H1 (cell line): ENCODE measurements around the gene LYPD4. TPM values are rescaled to one million over a fixed set of nuclear protein-coding genes. Genes with fewer than 3 reads are reported as not detected.

Experiments used
- CTCF ChIA-PET: fragments of 300-600 bp; sonication (Branson Sonifier 250); formaldehyde crosslinking; loops from one replicate; lab custom pipeline; 2021; ENCODE audit not compliant: partially characterized antibody; lab: Charles Lee
- POLR2A ChIA-PET: fragments of 300-600 bp; sonication (Branson Sonifier 250); formaldehyde crosslinking; loops from one replicate; lab custom pipeline; 2021; ENCODE audit warnings: inconsistent platforms; ENCODE audit not compliant: partially characterized antibody; lab: Charles Lee
- DNase-seq, 2 experiments: peaks; one replicate each; pipeline versions ENCODE4 v3.0.0 to v3.0.0-alpha.2; 2010 to 2022; ENCODE audit warnings: low spot score in 2 of 2, low read depth in 1 of 2, mixed read lengths in 1 of 2
- FAIRE-seq: peaks from 2 replicates; lab custom pipeline; 2011; peaks lifted over from hg19 to GRCh38; lab: Jason Lieb, UNC
- H2AFZ ChIP-seq: 2 replicates; pipeline ENCODE4 v1.8.1; 2012; ENCODE audit warnings: low read length, inconsistent platforms
- H2AK5ac ChIP-seq: 2 replicates; pipeline ENCODE4 v1.6.1; 2013; ENCODE audit warnings: low read depth, low read length
- H2BK120ac ChIP-seq: replicated peaks from 2 replicates; pipeline ENCODE3; 2013; ENCODE audit warnings: low read depth, low read length, inconsistent platforms
- H2BK12ac ChIP-seq: 2 replicates; pipeline ENCODE4 v1.6.1; 2013; ENCODE audit warnings: low read depth, low read length
- H2BK15ac ChIP-seq: 2 replicates; pipeline ENCODE4 v1.6.1; 2013; ENCODE audit warnings: low read length
- H2BK20ac ChIP-seq: 2 replicates; pipeline ENCODE4 v1.6.1; 2013; ENCODE audit warnings: low read length
- H2BK5ac ChIP-seq: 2 replicates; pipeline ENCODE4 v1.6.1; 2013; ENCODE audit warnings: low read depth, low read length
- H3K14ac ChIP-seq: 2 replicates; pipeline ENCODE4 v1.6.1; 2013; ENCODE audit warnings: inconsistent platforms; ENCODE audit not compliant: insufficient read length
- H3K18ac ChIP-seq: 2 replicates; pipeline ENCODE4 v1.6.1; 2013; ENCODE audit warnings: low read length; ENCODE audit errors: extremely low read depth
- H3K23ac ChIP-seq: 2 replicates; pipeline ENCODE4 v1.6.1; 2013; ENCODE audit warnings: inconsistent platforms; ENCODE audit not compliant: insufficient read length
- H3K23me2 ChIP-seq: 2 replicates; pipeline ENCODE4 v1.6.1; 2013; ENCODE audit warnings: low read depth, low read length
- H3K27ac ChIP-seq: 2 replicates; pipeline ENCODE4 v1.6.1; 2011; ENCODE audit warnings: low read depth, low read length, inconsistent platforms
- H3K27me3 ChIP-seq, 4 experiments: replicated peaks in 1 of 4; 1 replicate in 1 of 4; 2 replicates in 3 of 4; pipeline versions ENCODE4 v1.6.1 to v1.8.1; 2011 to 2013; ENCODE audit warnings: low read length in 3 of 4, mild to moderate bottlenecking in 3 of 4, inconsistent platforms in 2 of 4, mixed read lengths in 2 of 4, moderate library complexity in 1 of 4; ENCODE audit not compliant: control insufficient read depth in 3 of 4, insufficient read depth in 3 of 4; ENCODE audit errors: extremely low read depth in 1 of 4
- H3K36me3 ChIP-seq, 4 experiments: 2 replicates each; pipeline versions ENCODE4 v1.6.1 to v1.8.1; 2011 to 2013; ENCODE audit warnings: mild to moderate bottlenecking in 4 of 4, low read length in 3 of 4, moderate library complexity in 2 of 4, control low read depth in 1 of 4, inconsistent platforms in 1 of 4; ENCODE audit not compliant: insufficient read depth in 4 of 4, control insufficient read depth in 2 of 4
- H3K4ac ChIP-seq: replicated peaks from 2 replicates; pipeline ENCODE3; 2013; ENCODE audit warnings: low read length, low read depth, mixed read lengths, inconsistent platforms; ENCODE audit not compliant: insufficient read length
- H3K4me1 ChIP-seq, 4 experiments: replicated peaks in 1 of 4; 1 replicate in 1 of 4; 2 replicates in 3 of 4; pipeline versions ENCODE4 v1.6.1 to v1.8.1; 2011 to 2013; ENCODE audit warnings: low read length in 3 of 4, inconsistent platforms in 2 of 4, mixed read lengths in 1 of 4; ENCODE audit not compliant: insufficient read depth in 4 of 4, control insufficient read depth in 3 of 4
- H3K4me2 ChIP-seq, 2 experiments: 2 replicates each; pipeline versions ENCODE4 v1.6.1 to v1.8.1; 2011 to 2013; ENCODE audit warnings: low read depth in 2 of 2, low read length in 2 of 2, control low read depth in 1 of 2, inconsistent platforms in 1 of 2, mild to moderate bottlenecking in 1 of 2; ENCODE audit not compliant: insufficient read depth in 1 of 2
- H3K4me3 ChIP-seq, 4 experiments: fragments of 200-600, 300-600 bp in 1 of 4; sonication (generic), shearing (Covaris generic), sonication (Bioruptor Twin) in 1 of 4; 2 replicates each; pipeline versions ENCODE4 v1.5.1 to v1.8.1; 2011 to 2016; ENCODE audit warnings: low read length in 4 of 4, low read depth in 3 of 4, control low read depth in 2 of 4, inconsistent platforms in 2 of 4, mild to moderate bottlenecking in 2 of 4, mixed read lengths in 1 of 4, moderate library complexity in 1 of 4; ENCODE audit not compliant: insufficient read depth in 2 of 4; ENCODE audit errors: extremely low read depth in 1 of 4
- H3K56ac ChIP-seq: replicated peaks from 2 replicates; pipeline ENCODE3; 2013; ENCODE audit warnings: low read depth, mild to moderate bottlenecking, mixed read lengths, low read length, inconsistent platforms; ENCODE audit not compliant: insufficient read length
- H3K79me1 ChIP-seq: 2 replicates; pipeline ENCODE4 v1.6.1; 2013; ENCODE audit warnings: low read depth, low read length, control low read depth
- H3K79me2 ChIP-seq, 2 experiments: 2 replicates each; pipeline versions ENCODE4 v1.6.1 to v1.8.1; 2012 to 2013; ENCODE audit warnings: low read length in 2 of 2, mild to moderate bottlenecking in 2 of 2, inconsistent platforms in 1 of 2; ENCODE audit not compliant: insufficient read depth in 2 of 2, control insufficient read depth in 1 of 2
- H3K9ac ChIP-seq, 4 experiments: replicated peaks in 1 of 4; 1 replicate in 1 of 4; 2 replicates in 3 of 4; pipeline versions ENCODE4 v1.6.1 to v1.8.1; 2011 to 2013; ENCODE audit warnings: low read depth in 3 of 4, low read length in 3 of 4, control low read depth in 2 of 4, mild to moderate bottlenecking in 2 of 4, moderate library complexity in 2 of 4, inconsistent platforms in 1 of 4; ENCODE audit errors: extremely low read depth in 1 of 4
- H3K9me3 ChIP-seq, 2 experiments: 2 replicates each; pipeline versions ENCODE4 v1.6.1 to v1.8.1; 2012 to 2013; ENCODE audit warnings: mild to moderate bottlenecking in 2 of 2, moderate library complexity in 2 of 2, control low read depth in 1 of 2, inconsistent platforms in 1 of 2, low read depth in 1 of 2, low read length in 1 of 2, mixed read lengths in 1 of 2; ENCODE audit not compliant: insufficient read depth in 2 of 2
- H4K20me1 ChIP-seq, 2 experiments: replicated peaks in 1 of 2; 2 replicates each; pipeline versions ENCODE3 to v1.8.1; 2011 to 2013; ENCODE audit warnings: inconsistent platforms in 2 of 2, low read length in 2 of 2, mild to moderate bottlenecking in 1 of 2; ENCODE audit not compliant: insufficient read depth in 2 of 2, control insufficient read depth in 1 of 2
- H4K5ac ChIP-seq: 2 replicates; pipeline ENCODE4 v1.6.1; 2013; ENCODE audit warnings: low read length, low read depth, mixed read lengths, inconsistent platforms; ENCODE audit not compliant: insufficient read length
- H4K8ac ChIP-seq: 2 replicates; pipeline ENCODE4 v1.8.0; 2013; ENCODE audit warnings: mild to moderate bottlenecking, moderate library complexity, low read length, inconsistent platforms; ENCODE audit not compliant: insufficient read depth; ENCODE audit errors: extremely low read depth
- H4K91ac ChIP-seq: replicated peaks from 2 replicates; pipeline ENCODE3; 2013; ENCODE audit warnings: low read length, mixed read lengths, inconsistent platforms; ENCODE audit not compliant: insufficient read length
- CHD1 ChIP-seq: IDR thresholded peaks from 2 replicates; pipeline ENCODE4 v1.6.1; 2012; ENCODE audit warnings: low read depth, low read length, improper control_type of control experiment
- JUND ChIP-seq: IDR thresholded peaks from 2 replicates; pipeline ENCODE4 v1.6.1; 2011; ENCODE audit warnings: mild to moderate bottlenecking, improper control_type of control experiment, low read length
- KDM4A ChIP-seq: IDR thresholded peaks from one replicate; pipeline ENCODE4 v1.7.1; 2012; ENCODE audit warnings: low read depth, mild to moderate bottlenecking, moderate library complexity, low read length, inconsistent platforms; ENCODE audit not compliant: severe bottlenecking
- POLR2A ChIP-seq, 2 experiments: IDR thresholded peaks; 1 replicate in 1 of 2; 2 replicates in 1 of 2; pipeline ENCODE4 v1.6.1; 2011; ENCODE audit warnings: low read depth in 2 of 2, low read length in 2 of 2, mild to moderate bottlenecking in 2 of 2; ENCODE audit errors: control extremely low read depth in 1 of 2
- POU5F1 ChIP-seq: IDR thresholded peaks from 2 replicates; pipeline ENCODE4 v1.6.1; 2011; ENCODE audit warnings: low read depth, mild to moderate bottlenecking, low read length, moderate library complexity
- RXRA ChIP-seq: IDR thresholded peaks from 2 replicates; pipeline ENCODE4 v1.6.1; 2011; ENCODE audit warnings: low read depth, mild to moderate bottlenecking, low read length, moderate library complexity; ENCODE audit not compliant: insufficient read depth
- SIRT6 ChIP-seq: IDR thresholded peaks from one replicate; pipeline ENCODE4 v1.7.1; 2012; ENCODE audit warnings: low read length, inconsistent platforms
- TBP ChIP-seq: IDR thresholded peaks from 2 replicates; pipeline ENCODE4 v1.6.1; 2011; ENCODE audit warnings: low read depth, low read length, improper control_type of control experiment
- YY1 ChIP-seq: IDR thresholded peaks from 2 replicates; pipeline ENCODE4 v1.6.1; 2011; ENCODE audit warnings: low read depth, mild to moderate bottlenecking, low read length
- WGBS, 2 experiments: shearing (Covaris generic) in 1 of 2; methylation state at CpG; one replicate each; pipeline versions ENCODE4 v1.1.6 to v1.1.7; 2013 to 2015; ENCODE audit warnings: low lambda C conversion rate in 2 of 2, mixed read lengths in 2 of 2, inconsistent platforms in 1 of 2, low coverage in 1 of 2, missing lambda C conversion rate in 1 of 2; ENCODE audit not compliant: insufficient replicate concordance in 2 of 2, insufficient coverage in 1 of 2, insufficient read length in 1 of 2; ENCODE audit errors: extremely low coverage in 1 of 2, missing lambda C conversion rate in 1 of 2; 5-methylcytosine and 5-hydroxymethylcytosine counted together
- polyA plus RNA-seq, 7 experiments: library from polyadenylated mRNA; depleted of rRNA in 3 of 7; stranded (reverse) in 5 of 7; unstranded in 2 of 7; fragments of >200 nt in 5 of 7; fragments of 200-250 nt in 2 of 7; gene quantifications; 1 replicate in 5 of 7; 2 replicates in 1 of 7; 4 replicates in 1 of 7; pipeline versions ENCODE4 v1.2.1 to v1.2.3, GENCODE V29; 2011 to 2013; ENCODE audit warnings: missing spikeins in 2 of 7, mixed read lengths in 2 of 7
- total RNA-seq: library from RNA; stranded (reverse); fragmentation: NEBNext Ultra II Directional; extraction: Animal tissue kit (Norgen Biotek cat#: 25700); gene quantifications from 2 replicates; pipeline ENCODE4 v1.2.1, GENCODE V29; 2021
- TF ChIP-seq, protein P1 (sequence below): IDR thresholded peaks from 2 replicates; pipeline ENCODE4 v1.6.1; 2012; ENCODE audit warnings: low read length, inconsistent platforms
- TF ChIP-seq, protein P2 (sequence below): IDR thresholded peaks from 2 replicates; pipeline ENCODE4 v1.6.1; 2011; ENCODE audit warnings: low read depth, mild to moderate bottlenecking, low read length; ENCODE audit not compliant: insufficient read depth

The LYPD4 gene
- total and polyA plus RNA-seq, 2 of the 8 experiments (the other 6 are each of a cell fraction or from before 2014, with no cell fraction given), result 0.06 TPM; not detected in 1

DNA sequence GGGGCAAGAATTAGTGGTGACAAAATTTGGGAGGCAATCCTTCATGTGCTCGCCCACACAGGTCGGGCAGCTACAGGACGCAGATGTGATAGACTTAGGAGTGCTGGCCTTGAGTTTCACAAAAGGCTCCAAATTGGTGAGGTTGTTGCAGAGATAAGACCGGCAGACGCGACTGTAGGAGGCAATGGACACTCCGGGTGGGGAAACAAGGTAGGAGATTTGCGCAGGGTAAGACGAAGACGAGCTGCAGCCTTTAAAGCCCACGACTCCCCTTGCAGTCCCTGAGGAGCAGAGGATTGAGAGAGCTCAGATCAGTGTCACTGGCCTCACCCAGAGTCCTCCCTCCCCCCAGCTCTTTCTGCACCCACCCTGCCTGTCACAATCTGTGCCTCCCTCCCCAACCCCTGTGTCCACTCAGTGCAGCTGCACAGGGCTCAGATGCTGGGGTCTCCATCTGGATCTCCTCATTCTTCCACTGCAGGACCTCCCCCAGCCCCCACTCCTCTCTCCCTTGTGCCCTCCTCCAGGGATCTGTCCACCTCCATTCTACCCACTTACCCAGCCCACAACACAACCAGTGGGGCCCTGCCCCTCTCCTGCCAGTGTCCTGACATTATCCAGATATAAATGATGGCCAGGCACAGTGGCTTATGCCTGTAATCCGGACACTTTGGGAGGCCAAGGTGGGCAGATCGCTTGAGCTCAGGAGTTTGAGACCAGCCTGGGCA is 6.3 kb downstream of the LYPD4 start:
- H2BK120ac ChIP-seq, result no peak overlapping the region
- no peaks in the 10 kb centered on the region for H3K23me2 ChIP-seq
- no peak overlapping the region for H2BK12ac ChIP-seq
- H4K5ac ChIP-seq, result no peak overlapping the region
- peaks cover 4 to 17% of the 10 kb centered on the region in 2 experiments; a peak in 3 of 4 replicates for H3K9me3 ChIP-seq
- H3K4me2 ChIP-seq, result no peak overlapping the region
- H4K20me1 ChIP-seq, result no peaks in the 10 kb centered on the region
- DNase-seq (no peak), FAIRE-seq (no peak)
- H3K4ac ChIP-seq, result no peak overlapping the region
- peak overlapping the region; percentile 46; the same call in 1 of the 2 replicates for H2BK15ac ChIP-seq
- WGBS, 2 experiments, result 68% methylated on average over 13 of the region's 13 CpGs; no CpG with 5 or more reads in 1 of the 2 experiments
- no peak overlapping the region for H2BK5ac ChIP-seq
- H2AFZ ChIP-seq, result no peak overlapping the region
- H4K8ac ChIP-seq, result no peak overlapping the region
- H2AK5ac ChIP-seq, result no peak overlapping the region
- H3K27ac ChIP-seq, result no peak overlapping the region
- ChIA-PET CTCF (interaction anchor here (0.6 to 5.0 kb wide), 5 partner anchors 14 to 679 kb away, joined by 3 to 31 read pairs (median 7); no protein-coding TSS in a partner anchor), POLR2A (interaction anchor here (0.8 to 1.0 kb wide), 3 partner anchors 13 to 23 kb away, joined by 3 to 4 read pairs (median 4); no protein-coding TSS in a partner anchor)
- H3K9ac ChIP-seq, result no peak overlapping the region
- H2BK20ac ChIP-seq, result no peak overlapping the region
- no peak overlapping the region for H3K56ac ChIP-seq
- no peaks in the 10 kb centered on the region for H3K79me1 ChIP-seq
- no peak overlapping the region for H3K18ac ChIP-seq
- no peak overlapping the region for H3K23ac ChIP-seq
- H3K14ac ChIP-seq, result no peak overlapping the region
- no peaks in the 10 kb centered on the region for H3K36me3 ChIP-seq
- no peaks in the 10 kb centered on the region for H3K79me2 ChIP-seq
- no peaks in the 10 kb centered on the region for H3K27me3 ChIP-seq
- H3K4me3 ChIP-seq, result no peak overlapping the region
- no peak overlapping the region for H4K91ac ChIP-seq
- H3K4me1 ChIP-seq, result no peaks in the 10 kb centered on the region
- TF ChIP-seq RXRA, result no peak
- TF ChIP-seq, protein P1, sequence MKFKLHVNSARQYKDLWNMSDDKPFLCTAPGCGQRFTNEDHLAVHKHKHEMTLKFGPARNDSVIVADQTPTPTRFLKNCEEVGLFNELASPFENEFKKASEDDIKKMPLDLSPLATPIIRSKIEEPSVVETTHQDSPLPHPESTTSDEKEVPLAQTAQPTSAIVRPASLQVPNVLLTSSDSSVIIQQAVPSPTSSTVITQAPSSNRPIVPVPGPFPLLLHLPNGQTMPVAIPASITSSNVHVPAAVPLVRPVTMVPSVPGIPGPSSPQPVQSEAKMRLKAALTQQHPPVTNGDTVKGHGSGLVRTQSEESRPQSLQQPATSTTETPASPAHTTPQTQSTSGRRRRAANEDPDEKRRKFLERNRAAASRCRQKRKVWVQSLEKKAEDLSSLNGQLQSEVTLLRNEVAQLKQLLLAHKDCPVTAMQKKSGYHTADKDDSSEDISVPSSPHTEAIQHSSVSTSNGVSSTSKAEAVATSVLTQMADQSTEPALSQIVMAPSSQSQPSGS, result no peak
- TF ChIP-seq KDM4A, result no peak
- TF ChIP-seq TBP, result no peak
- TF ChIP-seq SIRT6, result no peak
- TF ChIP-seq CHD1, result no peak
- TF ChIP-seq JUND, result no peak
- TF ChIP-seq, protein P2, sequence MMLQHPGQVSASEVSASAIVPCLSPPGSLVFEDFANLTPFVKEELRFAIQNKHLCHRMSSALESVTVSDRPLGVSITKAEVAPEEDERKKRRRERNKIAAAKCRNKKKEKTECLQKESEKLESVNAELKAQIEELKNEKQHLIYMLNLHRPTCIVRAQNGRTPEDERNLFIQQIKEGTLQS, result no peak
- TF ChIP-seq YY1, result no peak
- TF ChIP-seq POU5F1, result no peak
- no peak for TF ChIP-seq POLR2A (IDR thresholded peaks at IDR 0.05; ENCODE audit: control extremely low read depth in 1 of 2, low read depth in 2 of 2, low read length in 2 of 2)
